PFSK-1 (cell line): Measurements from ENCODE around the gene RFT1.

ENCODE experiments used
- FOXP2 ChIP-seq: optimal IDR thresholded peaks from 2 replicates; pipeline ENCODE3; 2011; ENCODE audit warnings: borderline replicate concordance, control low read depth, inconsistent platforms; ENCODE audit not compliant: insufficient read depth; ENCODE audit errors: extremely low read length, extremely low read depth
- POLR2AphosphoS5 ChIP-seq: IDR thresholded peaks from 2 replicates; pipeline ENCODE4 v1.6.1; 2012; ENCODE audit warnings: low read depth, mild to moderate bottlenecking, control low read depth, low read length, moderate library complexity
- REST ChIP-seq, 2 experiments: IDR thresholded peaks; 2 replicates each; pipeline versions ENCODE4 v1.6.1 to v1.8.0; 2011 to 2012; ENCODE audit warnings: low read depth in 2 of 2, low read length in 2 of 2, control low read depth in 1 of 2, inconsistent platforms in 1 of 2, mild to moderate bottlenecking in 1 of 2, moderate library complexity in 1 of 2; ENCODE audit not compliant: insufficient read depth in 1 of 2
- SIN3A ChIP-seq: IDR thresholded peaks from 2 replicates; pipeline ENCODE4 v1.6.1; 2012; ENCODE audit warnings: mild to moderate bottlenecking, low read length, moderate library complexity, borderline replicate concordance; ENCODE audit not compliant: insufficient read depth
- TAF1 ChIP-seq: IDR thresholded peaks from 2 replicates; pipeline ENCODE4 v1.6.1; 2012; ENCODE audit warnings: low read length, control low read depth, borderline replicate concordance; ENCODE audit not compliant: insufficient read depth

Gene RFT1

GRCh38 chr3:53144446-53144845 lies 14.2 kb upstream of the RFT1 start:
- no peak for TF ChIP-seq REST (IDR thresholded peaks at IDR 0.05; ENCODE audit: insufficient read depth in 1 of 2, low read depth in 2 of 2, low read length in 2 of 2)
- no peak for TF ChIP-seq POLR2AphosphoS5
- no peak for TF ChIP-seq SIN3A
- no peak for TF ChIP-seq FOXP2
- no peak for TF ChIP-seq TAF1

- TF ChIP-seq REST (IDR thresholded peaks at IDR 0.05; ENCODE audit: insufficient read depth in 1 of 2, low read depth in 2 of 2, low read length in 2 of 2) (no peak), SIN3A (no peak), TAF1 (no peak), FOXP2 (no peak), POLR2AphosphoS5 (no peak)
Measured at GRCh38 chr3:53142986-53143385, 12.8 kb upstream of the RFT1 start.

GRCh38 chr3:53140847-53141845 lies 10.9 kb upstream of the RFT1 start:
- no peak for TF ChIP-seq FOXP2
- no peak for TF ChIP-seq REST (IDR thresholded peaks at IDR 0.05; ENCODE audit: insufficient read depth in 1 of 2, low read depth in 2 of 2, low read length in 2 of 2)
- no peak for TF ChIP-seq POLR2AphosphoS5
- TF ChIP-seq SIN3A = no peak
- TF ChIP-seq TAF1 = no peak

- TF ChIP-seq SIN3A = no peak
- TF ChIP-seq TAF1 = no peak
- TF ChIP-seq FOXP2 = no peak
- no peak for TF ChIP-seq REST (IDR thresholded peaks at IDR 0.05; ENCODE audit: insufficient read depth in 1 of 2, low read depth in 2 of 2, low read length in 2 of 2)
- no peak for TF ChIP-seq POLR2AphosphoS5
Measured at GRCh38 chr3:53139906-53140846, 9.9 kb upstream of the RFT1 start.
